ENCODE measurements around the gene GPR32.

- TF ChIP-seq CTCF (IDR thresholded peaks at IDR 0.05) (no peak), EZH2 (IDR thresholded peaks at IDR 0.05) (no peak)
Measured at GRCh38 chr19:50729894-50730293, 40.4 kb upstream of the GPR32 start.

All from neural progenitor cell (in vitro differentiated cells).